RPMI8226 (cell line): ENCODE data around the gene HIPK2.
A peak's percentile ranks its signal among the peaks of the same experiment; 100 is the strongest.

Experiments
- DNase-seq: peaks from one replicate; pipeline ENCODE4 v3.0.0-alpha.2; 2015

The HIPK2 gene

DNA sequence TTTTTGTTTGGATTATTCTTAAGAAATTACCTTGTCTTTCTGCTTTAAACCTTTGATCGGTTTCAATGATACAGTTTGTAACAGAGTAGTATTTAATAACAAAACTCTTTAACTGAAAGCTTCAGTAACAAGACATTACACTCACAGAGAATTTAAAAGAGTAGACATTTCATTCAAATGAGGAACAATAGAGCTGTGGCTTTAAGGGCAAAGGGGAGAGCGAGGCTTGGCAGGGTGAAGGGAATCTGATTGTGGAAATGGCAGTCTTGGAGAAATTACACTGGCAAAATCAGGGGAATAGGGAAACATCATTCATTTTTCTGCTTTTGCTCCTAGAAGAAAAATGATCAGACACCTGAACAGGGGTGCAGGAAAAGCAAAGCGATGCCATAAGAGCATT, 5.1 kb upstream of the HIPK2 start:
- no peak for DNase-seq

DNA sequence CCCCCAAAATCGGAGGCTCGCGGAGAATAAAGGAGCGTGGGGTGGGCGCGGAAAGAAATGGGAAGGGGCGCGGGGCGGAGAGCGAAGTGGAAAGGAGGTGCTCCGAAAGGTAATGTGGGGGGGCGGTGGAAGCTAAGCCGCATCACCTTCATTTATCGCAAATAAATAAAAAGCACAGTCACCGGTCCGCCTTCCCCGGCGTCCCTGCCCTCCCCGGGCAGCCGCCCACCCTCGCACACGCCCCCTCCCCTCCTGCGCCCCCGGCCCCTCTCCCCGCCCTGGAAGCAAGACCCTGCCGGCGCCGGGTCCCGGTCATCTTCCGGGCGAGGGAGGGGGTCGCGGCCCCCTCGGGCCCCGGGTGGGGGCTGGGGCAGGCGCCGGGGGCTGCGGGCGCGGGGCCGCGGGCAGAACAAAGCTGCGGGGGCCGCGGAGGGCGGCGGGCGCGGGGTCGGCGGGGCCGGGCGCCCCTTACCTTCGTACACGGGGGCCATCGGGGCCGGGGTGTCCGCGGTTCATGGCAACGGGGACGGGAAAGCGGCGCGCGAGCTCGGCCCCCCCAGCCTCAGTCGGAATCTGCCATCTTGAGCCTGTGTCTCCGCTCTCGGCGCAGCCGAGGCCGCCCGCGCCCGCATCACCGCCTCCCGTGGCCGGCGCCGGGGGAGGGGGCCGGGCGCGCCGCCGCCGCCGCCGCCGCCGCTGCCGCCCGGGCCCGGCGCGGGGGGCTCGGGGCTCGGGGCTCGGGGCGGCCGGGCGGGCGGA, 486 bp downstream of the HIPK2 start:
- peak; percentile 41 for DNase-seq

DNA sequence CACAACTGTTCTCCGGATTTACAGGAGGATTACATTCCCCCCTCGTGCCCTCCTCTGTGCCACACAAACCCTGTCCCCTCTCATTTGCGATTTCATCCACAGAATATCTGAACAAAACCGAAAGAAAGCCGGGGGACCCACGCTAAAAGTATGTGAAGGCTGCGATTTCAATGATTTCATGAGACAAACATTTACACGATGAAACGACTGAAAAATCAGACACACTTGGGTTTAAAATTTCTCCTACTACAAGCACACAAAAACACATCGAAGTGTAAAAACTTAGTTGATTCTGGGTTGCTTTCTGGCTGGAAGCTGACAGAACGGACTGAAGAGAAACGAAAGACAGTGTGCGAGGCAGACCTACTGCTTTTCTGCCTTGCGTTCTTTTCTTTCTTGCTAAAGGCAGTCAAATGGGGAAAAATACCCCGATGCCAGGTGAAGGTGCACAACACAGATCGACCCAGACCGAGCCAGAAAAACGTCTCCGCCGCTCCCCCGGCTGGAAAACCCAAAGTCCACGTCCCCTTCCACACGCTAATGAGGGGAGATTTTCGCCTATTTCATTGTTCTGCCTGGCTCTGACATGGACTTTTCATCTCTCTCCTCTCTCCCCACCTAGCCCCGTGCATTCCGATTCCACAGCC, 1.2 kb downstream of the HIPK2 start:
- DNase-seq = peak; percentile 62

DNA sequence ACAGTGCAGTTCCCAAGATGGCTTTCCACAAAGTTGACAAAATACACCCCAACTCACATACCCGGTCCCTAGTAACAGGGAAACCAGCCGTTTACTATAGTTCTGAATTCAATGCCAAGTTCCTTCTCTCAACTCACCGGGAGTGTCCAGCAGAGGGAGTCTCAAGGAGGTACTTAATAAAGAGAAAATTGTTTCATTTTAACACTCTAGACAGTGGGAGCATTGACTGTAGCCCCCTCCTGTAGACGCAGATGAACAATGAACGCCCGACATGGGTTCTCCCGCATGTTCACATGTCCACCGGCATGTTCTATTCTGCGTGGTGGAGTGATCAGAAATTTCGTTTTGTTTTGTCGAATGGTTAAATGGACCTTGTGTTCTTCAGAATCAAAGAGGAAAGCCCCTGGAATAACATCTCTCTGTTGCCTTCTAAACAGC, 1.9 kb downstream of the HIPK2 start:
- peak; percentile 79 for DNase-seq

DNA sequence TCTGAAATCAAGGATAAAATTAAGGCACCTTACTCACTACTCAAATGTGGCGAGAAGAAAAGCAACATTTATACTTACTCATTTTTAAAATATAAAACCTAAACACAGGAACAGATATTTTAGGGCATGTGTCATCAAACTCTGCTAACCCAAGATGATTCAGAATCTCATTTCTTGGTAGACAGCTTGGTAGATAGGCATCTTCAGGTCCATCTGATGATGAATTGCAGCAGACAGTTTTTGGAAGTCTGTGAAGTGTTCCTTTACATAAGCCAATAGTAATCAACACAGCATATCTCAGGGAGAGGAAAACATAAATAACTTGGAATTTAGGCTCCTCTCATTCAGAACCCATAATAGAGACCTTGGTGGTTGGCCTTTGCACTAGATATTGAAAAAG, 3.4 kb downstream of the HIPK2 start:
- no peak for DNase-seq

DNA sequence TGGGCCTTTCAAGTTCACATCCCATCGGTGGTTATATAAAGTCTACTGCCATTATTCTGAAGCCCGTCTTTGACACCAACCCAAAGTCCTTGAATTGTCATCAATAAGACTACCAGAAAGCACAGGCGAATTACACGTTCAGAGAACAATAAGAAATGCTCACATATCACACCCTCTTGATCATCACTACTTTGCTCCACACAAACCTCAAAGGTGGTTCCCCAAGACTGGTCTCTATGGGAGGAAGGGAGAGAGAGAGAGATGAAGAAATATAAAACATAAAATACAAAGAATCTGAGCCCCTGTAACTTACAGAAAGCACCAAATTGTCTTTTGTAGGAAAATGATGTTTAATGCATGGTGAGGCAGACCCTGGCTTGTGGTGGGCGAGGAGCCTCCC, 4.4 kb downstream of the HIPK2 start:
- no peak for DNase-seq

DNA sequence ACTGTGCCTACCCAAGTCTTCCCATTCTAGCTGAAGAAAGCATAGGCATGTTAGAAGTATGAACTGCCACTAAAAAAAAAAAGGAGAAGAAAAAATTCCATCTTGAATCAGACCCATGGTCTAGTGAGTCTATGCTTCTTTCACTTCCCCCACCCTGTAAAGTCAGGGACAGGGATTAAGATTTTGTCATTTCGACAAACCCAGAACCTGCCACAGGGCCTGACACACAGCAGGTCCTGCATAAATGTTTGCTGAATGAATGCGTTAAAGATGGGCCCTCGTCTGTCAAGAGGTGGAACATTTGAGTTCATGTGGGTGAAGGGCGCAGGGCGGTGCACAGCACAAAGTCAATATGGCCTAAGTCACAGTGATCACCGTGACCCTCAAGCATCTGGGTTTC, 4.9 kb downstream of the HIPK2 start:
- DNase-seq = no peak

DNA sequence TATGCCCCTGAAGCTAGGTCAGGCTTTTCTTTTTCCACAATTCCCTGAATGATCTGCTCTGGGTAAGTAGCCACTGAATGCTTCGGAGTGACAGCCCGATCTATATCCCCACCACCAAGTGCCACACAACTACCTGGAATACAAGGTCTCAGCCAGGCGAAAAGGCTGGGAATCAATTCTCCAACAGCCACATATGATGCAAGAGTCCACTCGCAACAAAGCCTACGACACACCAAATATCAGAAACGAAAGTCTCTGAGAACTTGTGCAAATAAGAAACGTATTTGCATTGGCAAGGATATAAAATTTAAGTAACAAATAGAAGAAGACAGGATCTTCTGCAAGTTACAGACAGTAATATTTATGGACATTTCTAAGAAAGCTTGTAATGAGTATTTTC, 5.7 kb downstream of the HIPK2 start:
- DNase-seq = no peak

DNA sequence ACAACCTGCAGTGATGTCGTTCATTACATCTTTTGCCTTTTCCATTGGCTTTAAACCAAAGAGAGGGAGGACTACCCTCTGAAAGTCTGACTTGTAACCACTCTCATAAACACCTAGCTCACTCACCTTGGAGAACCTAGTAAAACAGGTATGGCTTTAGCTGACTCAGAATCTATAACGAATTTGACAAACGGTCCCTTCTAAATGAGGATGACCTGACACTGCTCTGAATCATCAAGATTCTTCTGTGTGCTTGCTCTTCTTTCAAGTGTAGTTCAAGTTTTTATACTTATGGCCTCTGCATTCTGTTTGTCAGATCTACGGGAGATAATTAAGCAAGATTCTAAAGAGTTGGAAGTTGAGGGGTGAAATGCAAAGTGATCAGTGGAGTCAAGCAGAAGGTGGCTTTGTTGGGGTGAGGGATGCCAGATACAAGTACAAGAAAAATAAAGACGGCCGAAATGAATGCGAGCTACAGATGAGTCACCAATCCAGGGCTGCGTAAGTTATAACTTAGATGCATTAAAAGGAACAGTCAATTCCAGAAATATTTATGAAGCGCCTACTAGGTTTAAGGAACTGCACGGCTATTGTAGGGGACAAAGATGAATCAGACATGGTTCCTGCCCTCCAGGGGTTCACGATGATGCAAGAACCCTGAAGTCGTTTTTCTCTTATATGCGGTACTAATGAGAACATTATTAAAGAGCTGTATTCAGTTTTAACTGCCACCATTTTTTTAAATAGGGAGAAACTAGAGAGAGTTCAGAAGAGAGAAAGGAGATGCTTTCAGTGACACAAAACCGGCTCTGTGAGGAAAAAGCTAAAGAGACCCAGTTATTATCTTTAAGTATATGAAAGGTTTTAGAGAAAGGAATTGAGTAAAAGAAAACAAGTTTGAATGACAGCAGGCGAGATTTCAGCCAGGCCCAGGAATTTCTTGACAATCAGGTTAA, 6.5 kb downstream of the HIPK2 start:
- no peak for DNase-seq

DNA sequence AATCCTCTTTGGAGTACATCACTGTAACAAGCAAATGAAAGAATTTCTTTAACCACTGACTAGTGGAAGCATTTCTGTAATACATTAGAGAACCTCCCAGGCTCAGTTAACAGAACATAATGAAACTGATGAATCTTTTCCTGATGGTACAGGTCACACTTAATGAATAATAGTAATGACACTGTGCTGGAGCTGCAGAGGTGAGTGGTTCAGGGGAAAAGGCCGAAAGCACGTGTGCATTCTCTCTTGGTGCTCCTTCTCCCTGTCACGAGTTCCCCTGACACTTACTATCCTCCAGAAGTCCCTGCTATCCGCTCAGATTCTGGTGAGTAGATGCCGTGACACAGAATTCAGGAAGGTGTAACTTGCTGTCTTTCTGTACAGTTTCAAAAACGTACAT, 8.0 kb downstream of the HIPK2 start:
- DNase-seq = no peak

DNA sequence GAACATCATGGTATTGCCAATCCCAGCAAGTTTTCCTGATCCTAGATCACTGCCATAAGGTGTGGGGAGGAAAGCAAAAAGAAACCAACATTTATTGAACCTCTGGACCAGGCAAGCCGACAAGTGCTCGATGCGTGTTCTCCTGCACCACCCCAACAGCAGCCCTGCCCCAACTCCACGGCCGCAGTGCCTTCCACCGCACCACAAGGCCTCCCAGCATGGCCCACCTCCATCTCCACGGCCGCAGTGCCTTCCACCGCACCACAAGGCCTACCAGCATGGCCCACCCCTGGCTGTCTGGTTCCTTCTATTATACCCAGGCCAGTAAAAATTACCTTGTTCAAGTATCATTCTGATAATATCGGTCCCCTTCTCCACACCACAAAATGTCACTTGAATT, 8.7 kb downstream of the HIPK2 start:
- no peak for DNase-seq

DNA sequence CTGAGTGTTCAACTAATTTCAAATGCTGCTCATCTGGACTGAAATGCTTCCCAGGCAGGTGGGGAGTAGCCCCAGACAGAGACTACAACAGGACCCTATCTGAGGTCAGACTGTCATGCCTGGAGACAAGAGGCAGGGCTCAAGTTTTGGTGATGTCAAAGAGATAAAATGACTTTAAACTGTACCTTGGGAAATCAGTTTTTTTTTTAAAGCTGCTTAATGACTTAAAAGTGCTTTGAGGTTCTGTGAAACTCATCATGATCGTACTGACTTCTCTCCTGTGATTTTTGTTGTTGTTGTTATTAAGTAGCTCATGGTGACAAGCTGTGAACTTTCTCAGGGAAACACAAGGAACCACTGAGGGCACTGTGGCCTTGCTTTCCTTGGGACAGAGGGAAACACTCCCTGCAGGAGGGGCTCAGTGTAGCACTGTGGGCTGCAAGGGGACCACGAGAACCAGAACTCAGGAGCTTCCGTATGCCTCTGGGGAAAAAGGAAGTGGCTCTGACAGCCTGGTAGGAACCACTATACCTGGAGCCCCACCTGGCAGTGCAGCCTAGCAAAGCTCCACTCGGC, 9.5 kb downstream of the HIPK2 start:
- DNase-seq = no peak

DNA sequence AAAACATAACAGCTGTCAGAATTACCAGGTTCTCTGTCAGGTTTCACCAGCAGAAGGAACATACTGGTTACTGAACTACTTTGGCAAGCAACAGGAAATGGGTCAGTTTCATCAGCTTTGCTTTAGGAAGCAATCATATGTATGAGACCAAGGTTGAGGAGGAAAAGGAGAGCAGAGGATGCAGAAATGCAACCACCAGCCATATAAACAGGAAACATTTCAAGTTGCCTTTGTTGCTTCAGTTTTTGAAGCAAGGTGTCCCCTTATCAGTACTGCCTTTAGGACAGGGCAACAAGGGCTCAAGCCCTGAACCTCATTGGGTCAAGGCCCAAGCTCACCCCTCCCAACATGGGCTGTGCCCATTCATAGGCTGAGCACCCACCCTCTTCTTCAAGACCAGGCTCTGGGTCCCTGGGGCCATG, 10.2 kb downstream of the HIPK2 start:
- no peak for DNase-seq

DNA sequence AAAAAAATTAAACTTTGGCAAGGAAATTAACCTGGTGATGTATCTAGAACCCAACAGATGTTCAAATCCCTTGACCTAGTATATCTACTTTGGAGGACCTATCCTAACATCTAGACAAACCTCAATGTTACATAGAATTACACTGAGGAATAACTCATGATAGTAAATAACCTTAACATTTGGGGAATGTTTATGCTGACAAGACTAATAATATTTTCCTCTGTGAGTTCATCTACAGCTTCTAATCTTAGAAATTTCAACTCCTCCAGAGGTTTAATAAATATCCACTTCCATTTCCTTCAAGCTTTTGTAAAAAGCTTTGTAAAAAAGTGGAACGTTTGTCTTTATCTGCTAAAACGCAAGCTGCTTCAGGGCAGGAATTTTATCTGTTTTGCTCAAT, 12.7 kb downstream of the HIPK2 start:
- no peak for DNase-seq

DNA sequence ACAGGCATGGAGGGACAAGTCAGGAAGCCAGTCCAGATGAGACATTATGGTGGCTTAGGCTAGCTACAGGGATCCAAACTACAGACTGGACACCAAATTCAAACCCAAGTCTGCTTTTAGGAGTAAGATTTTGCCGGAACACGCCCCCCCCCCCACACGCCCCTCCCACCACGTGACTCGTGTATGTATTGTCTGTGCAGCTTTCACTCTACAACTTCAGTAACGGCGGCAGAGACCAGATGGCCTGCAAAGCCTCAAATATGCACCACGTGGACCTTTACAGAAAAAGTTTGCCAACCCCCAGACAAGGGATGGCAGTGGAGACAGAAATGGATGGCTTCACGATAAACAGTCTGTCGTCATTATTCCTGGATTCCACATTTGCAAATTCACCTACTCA, 14.5 kb downstream of the HIPK2 start:
- DNase-seq = no peak

DNA sequence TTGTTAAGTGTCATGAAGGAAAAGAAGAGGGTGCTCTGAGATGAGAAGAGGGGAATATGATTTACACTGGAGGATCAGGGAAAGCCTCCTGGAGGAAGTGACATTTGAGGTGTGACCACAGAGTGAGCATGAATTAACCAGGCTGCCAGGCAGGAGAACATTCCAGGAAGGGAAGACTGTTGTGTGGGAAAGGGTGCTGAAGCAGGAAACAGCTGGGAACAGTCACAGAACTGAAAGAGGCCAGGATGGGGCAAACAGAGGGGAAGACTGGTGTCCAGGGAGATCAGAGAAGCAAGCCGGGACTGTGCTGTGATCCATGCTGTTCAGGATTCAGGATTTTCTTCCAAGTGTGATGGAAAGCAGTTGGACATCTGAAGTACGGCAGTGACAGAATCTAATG, 14.9 kb downstream of the HIPK2 start:
- DNase-seq = no peak

DNA sequence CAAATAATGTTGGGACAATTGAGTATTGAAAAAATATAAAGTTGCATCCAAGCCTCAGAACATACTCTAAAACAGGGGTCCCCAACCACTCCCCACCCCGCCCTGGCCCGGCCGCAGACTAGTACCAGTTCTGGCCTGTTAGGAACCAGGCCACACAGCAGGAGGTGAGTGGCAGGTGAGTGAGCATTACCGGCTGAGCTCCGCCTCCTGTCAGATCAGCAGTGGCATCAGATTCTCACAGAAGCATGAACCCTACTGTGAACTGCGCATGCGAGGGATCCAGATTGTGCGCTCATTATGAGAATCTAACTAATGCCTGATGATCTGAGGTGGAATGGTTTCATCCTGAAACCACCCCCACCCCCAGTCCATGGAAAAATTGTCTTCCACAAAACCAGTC, 19.4 kb downstream of the HIPK2 start:
- no peak for DNase-seq

DNA sequence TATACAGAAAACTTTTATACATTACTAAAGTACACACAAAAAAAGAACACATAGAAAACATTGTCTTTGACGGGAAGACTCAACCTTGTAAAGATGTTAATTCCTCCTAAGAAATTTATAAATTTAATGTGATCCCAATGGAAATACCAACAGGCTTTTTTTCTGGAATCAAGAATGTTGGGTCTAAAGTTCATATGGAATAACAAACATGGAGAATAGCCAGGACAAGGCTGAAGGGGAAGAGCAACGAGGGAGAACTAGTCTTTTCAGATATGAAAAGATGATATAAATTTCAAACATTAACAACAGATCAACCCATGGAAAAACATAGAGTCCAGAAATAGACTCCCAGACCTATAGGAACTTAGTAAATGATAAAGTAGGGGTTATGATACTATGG, 19.8 kb downstream of the HIPK2 start:
- no peak for DNase-seq

DNA sequence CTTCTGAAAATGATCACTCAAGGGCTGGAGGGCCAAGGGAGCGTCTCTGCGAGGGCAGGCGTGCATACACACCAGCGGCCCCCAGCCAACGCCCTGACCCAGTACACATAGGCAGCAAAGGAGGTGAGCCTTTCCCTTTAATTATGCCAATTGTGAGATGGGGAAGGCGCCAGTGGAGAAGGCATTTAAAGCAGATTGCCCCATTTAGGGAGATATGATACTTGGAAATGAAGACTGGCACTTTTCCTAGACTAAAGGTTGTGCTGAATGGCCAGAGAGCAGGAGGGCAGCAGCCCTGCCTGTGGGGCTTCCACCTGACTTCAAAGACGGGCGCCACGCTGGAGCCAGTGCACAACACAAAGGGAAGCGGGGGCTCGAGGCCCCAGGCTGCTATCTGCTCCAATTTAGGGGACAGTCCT, 24.1 kb downstream of the HIPK2 start:
- no peak for DNase-seq

DNA sequence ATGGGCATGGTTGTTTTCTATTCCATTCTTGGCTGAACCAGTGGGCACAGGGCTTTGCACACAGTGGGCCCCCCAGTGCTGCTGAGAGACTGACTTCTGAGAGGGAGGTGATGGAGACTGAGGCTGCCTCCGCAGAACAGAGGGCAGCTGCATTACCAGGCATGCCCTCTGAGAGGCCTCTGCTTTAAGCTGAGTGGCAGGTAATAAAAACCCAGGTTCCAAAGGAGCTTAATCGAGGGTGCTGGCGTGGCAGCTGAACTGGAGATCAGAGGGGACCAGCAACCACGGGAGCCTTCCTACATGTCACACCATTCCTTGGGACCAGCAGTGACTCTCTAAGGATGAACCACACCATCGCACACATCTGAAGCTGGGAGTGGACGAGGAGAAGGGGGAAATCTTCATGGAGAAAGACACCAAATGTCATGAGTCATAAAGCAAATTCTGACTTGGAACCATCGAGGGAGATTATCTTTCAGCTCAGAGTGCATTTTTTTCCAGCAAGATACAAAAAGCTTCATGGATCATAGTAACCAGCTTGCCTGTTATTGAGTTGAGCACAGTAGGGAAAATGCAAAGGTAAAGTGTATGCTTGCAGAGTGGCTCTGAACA, 24.6 kb downstream of the HIPK2 start:
- no peak for DNase-seq

DNA sequence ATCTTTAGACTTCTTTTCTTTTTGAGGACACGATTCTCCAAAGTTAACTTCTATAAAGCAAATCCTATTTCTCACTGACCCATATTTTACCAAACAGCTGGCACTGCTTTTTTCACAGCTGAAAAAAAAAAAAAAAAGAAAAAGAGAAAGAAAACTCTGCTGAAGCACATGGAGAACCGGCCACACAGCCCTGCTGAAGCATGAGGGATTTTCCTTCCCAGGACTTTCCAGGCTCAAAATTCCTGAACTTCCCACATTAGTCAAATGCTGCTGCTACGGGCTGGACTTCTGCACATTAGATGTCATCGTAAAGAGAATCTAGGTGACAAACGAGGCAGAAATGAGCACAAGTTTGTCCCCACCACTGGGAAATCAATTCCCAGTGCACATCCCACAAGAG, 25.2 kb downstream of the HIPK2 start:
- DNase-seq = no peak

DNA sequence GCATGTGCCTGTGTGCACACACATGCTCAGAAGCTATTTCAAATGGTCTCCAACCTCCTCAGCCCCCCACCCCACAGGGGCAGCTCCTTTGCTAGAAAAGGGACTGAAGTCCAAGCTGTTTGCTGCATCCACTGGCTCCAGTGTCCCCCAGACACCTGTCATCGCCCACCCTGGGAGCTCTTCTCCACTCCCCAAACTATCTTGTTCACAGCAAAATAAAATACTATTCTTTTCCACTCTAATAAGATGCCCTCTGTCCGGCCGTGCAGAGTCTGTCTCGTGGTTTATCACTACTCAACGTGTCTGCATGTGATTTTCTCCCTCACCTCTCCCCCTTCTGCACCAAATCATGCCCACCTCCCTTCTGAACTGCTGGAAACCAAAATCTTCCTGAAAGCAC, 25.6 kb downstream of the HIPK2 start:
- no peak for DNase-seq
